T-helper 1 cell treated with Interleukin-12 subunit alpha and Interleukin-12 subunit beta and Interleukin-4 antibody, amounts not matched to agents 30 ng/mL and 1 ng/mL, for 36 hours (primary cell): ENCODE data around the gene CDADC1. TPM values are rescaled to one million over a fixed set of nuclear protein-coding genes. Genes with fewer than 3 reads are reported as not detected.

Experiments used
- intact Hi-C: fragments of 100-400 bp; cut with micrococcal nuclease; formaldehyde crosslinking; loops from one replicate; pipeline ENCODE4 v1.15.1; 2024
- total RNA-seq: library from RNA; stranded (reverse); gene quantifications from 2 replicates; pipeline ENCODE4 v1.2.3, GENCODE V29; 2022

The CDADC1 gene
- total RNA-seq, 1 donor from 2014 or later: 11.6 TPM

- intact Hi-C loops: no loop called here
Observed at GRCh38 chr13:49235856-49236431, 11.8 kb upstream of the CDADC1 start.

- intact Hi-C loops: no loop called here
Observed at GRCh38 chr13:49238621-49239020, 9.1 kb upstream of the CDADC1 start.

GRCh38 chr13:49240017-49240416, 7.7 kb upstream of the CDADC1 start:
- intact Hi-C loops: loop anchor here (1.0 to 10.0 kb wide), 6 partner anchors 41 to 1145 kb away; partner anchors contain the start of genes MED4 and SPRYD7

- intact Hi-C loops: loop anchor here (10.0 kb wide), 4 partner anchors 694 to 1146 kb away; partner anchors contain the start of genes MED4 and SPRYD7
Observed at GRCh38 chr13:49241296-49241695, 6.4 kb upstream of the CDADC1 start.

GRCh38 chr13:49245101-49245500, 2.6 kb upstream of the CDADC1 start:
- intact Hi-C loops: loop anchor here (5.0 to 10.0 kb wide), 6 partner anchors 447 to 1208 kb away; partner anchors contain the start of genes EBPL, MED4, NUDT15 and SPRYD7

- intact Hi-C loops: loop anchor here (1.0 to 10.0 kb wide), 14 partner anchors 11 to 1210 kb away; partner anchors contain the start of genes CAB39L, EBPL, MED4 and MLNR
Observed at GRCh38 chr13:49246850-49247642, 679 bp upstream of the CDADC1 start.

GRCh38 chr13:49248622-49249002, 887 bp downstream of the CDADC1 start:
- intact Hi-C loops: loop anchor here (1.0 to 10.0 kb wide), 10 partner anchors 53 to 1211 kb away; partner anchors contain the start of genes EBPL, MED4, NUDT15 and RB1

GRCh38 chr13:49251326-49251725, 3.6 kb downstream of the CDADC1 start:
- intact Hi-C loops: no loop called here

- intact Hi-C loops: no loop called here
Observed at GRCh38 chr13:49253310-49253709, 5.6 kb downstream of the CDADC1 start.

- intact Hi-C loops: no loop called here
Observed at GRCh38 chr13:49254007-49254406, 6.3 kb downstream of the CDADC1 start.

GRCh38 chr13:49256841-49257240, 9.1 kb downstream of the CDADC1 start:
- intact Hi-C loops: loop anchor here (5.0 kb wide), 1 partner anchor 1635 kb away; no protein-coding TSS in a partner anchor

- intact Hi-C loops: loop anchor here (1.0 to 5.0 kb wide), 3 partner anchors 11 to 1634 kb away; partner anchors contain the start of gene CDADC1
Observed at GRCh38 chr13:49258089-49258796, 10.5 kb downstream of the CDADC1 start.

- intact Hi-C loops: loop anchor here (2.0 to 5.0 kb wide), 2 partner anchors 21 to 1633 kb away; no protein-coding TSS in a partner anchor
Observed at GRCh38 chr13:49259586-49259985, 11.9 kb downstream of the CDADC1 start.

- intact Hi-C loops: no loop called here
Observed at GRCh38 chr13:49262634-49263033, 14.9 kb downstream of the CDADC1 start.

- intact Hi-C loops: no loop called here
Observed at GRCh38 chr13:49265822-49266221, 18.1 kb downstream of the CDADC1 start.

GRCh38 chr13:49271264-49271663, 23.5 kb downstream of the CDADC1 start:
- intact Hi-C loops: no loop called here

GRCh38 chr13:49272296-49272695, 24.6 kb downstream of the CDADC1 start:
- intact Hi-C loops: no loop called here

- intact Hi-C loops: no loop called here
Observed at GRCh38 chr13:49278211-49278610, 30.5 kb downstream of the CDADC1 start.

- intact Hi-C loops: no loop called here
Observed at GRCh38 chr13:49279112-49279511, 31.4 kb downstream of the CDADC1 start.

- intact Hi-C loops: loop anchor here (2.0 to 5.0 kb wide), 2 partner anchors 21 to 168 kb away; no protein-coding TSS in a partner anchor
Observed at GRCh38 chr13:49279885-49280284, 32.2 kb downstream of the CDADC1 start.

GRCh38 chr13:49287995-49288394, 40.3 kb downstream of the CDADC1 start:
- intact Hi-C loops: no loop called here
